Ectodermal cell (in vitro differentiated cells): ENCODE results near the gene SLC25A23.
A peak's percentile ranks its signal among the peaks of the same experiment; 100 is the strongest.

ENCODE experiments used
- H3K27ac ChIP-seq: 2 replicates; pipeline ENCODE4 v1.7.0; 2013; ENCODE audit warnings: mild to moderate bottlenecking, low read depth, low read length; ENCODE audit not compliant: insufficient read depth, poor library complexity, severe bottlenecking
- H3K27me3 ChIP-seq: 2 replicates; pipeline ENCODE4 v1.7.0; 2013; ENCODE audit warnings: mild to moderate bottlenecking, low read length; ENCODE audit not compliant: insufficient read depth, control insufficient read depth, poor library complexity, severe bottlenecking
- H3K36me3 ChIP-seq: one replicate; pipeline ENCODE4 v1.7.0; 2013; ENCODE audit warnings: low read length; ENCODE audit not compliant: control insufficient read depth, insufficient read depth
- H3K4me1 ChIP-seq: one replicate; pipeline ENCODE4 v1.7.0; 2013; ENCODE audit warnings: low read length; ENCODE audit not compliant: control insufficient read depth, insufficient read depth
- H3K4me3 ChIP-seq: 2 replicates; pipeline ENCODE4 v1.7.0; 2013; ENCODE audit warnings: low read depth, low read length, control low read depth; ENCODE audit not compliant: insufficient read depth
- H3K9me3 ChIP-seq: 2 replicates; pipeline ENCODE4 v1.7.0; 2013; ENCODE audit warnings: mild to moderate bottlenecking, low read length, moderate library complexity; ENCODE audit not compliant: control insufficient read depth
- WGBS, 2 experiments: methylation state at CpG; one replicate each; pipeline ENCODE4 v1.1.7; 2013; ENCODE audit warnings: missing lambda C conversion rate in 2 of 2; 5-methylcytosine and 5-hydroxymethylcytosine counted together

SLC25A23 gene

GRCh38 chr19:6396305-6396704 lies 63.3 kb downstream of the SLC25A23 start:
- Histone ChIP-seq H3K36me3 (no peaks in the 10 kb centered on the region), H3K4me1 (peaks cover 3% of the 10 kb centered on the region), H3K27me3 (no peaks in the 10 kb centered on the region), H3K27ac (no peak overlapping the region), H3K4me3 (no peak overlapping the region), H3K9me3 (no peaks in the 10 kb centered on the region)
- WGBS, 2 experiments: 92 to 93% methylated on average over 12 of the region's 12 CpGs

GRCh38 chr19:6394831-6395230 lies 64.8 kb downstream of the SLC25A23 start:
- H3K36me3 ChIP-seq: peaks cover under 1% of the 10 kb centered on the region
- H3K4me3 ChIP-seq: no peak overlapping the region
- no peaks in the 10 kb centered on the region for H3K27me3 ChIP-seq
- no peaks in the 10 kb centered on the region for H3K9me3 ChIP-seq
- 69 to 71% methylated on average over 3 of the region's 3 CpGs for WGBS, 2 experiments
- H3K4me1 ChIP-seq: peaks cover 3% of the 10 kb centered on the region
- no peak overlapping the region for H3K27ac ChIP-seq

DNA sequence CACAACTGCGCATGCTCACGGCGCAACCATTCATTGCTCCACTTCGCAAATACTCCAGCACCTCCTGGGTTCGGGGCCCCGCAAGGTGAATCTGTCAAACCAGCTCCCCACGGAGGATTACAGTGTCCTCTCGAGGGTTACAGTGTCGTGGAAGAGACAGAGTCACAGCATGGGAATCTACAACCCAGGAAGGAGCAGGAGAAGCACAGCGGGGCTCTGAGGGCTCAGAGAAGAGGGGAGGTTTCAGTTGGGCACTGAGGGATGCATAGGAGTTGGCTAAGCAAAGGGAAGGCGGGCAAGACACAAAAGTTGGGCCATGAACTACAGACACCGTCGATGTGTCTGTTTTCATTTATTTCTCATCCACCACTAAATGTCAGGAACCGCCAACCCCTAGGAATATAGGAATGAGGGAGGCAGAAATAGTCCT lies 65.6 kb downstream of the SLC25A23 start:
- H3K9me3 ChIP-seq: no peaks in the 10 kb centered on the region
- H3K27ac ChIP-seq: peak overlapping the region; percentile 87
- peak overlapping the region; percentile 77 for H3K4me3 ChIP-seq
- no peaks in the 10 kb centered on the region for H3K27me3 ChIP-seq
- H3K36me3 ChIP-seq: peaks cover 8% of the 10 kb centered on the region
- 8 to 13% methylated on average over 13 to 14 of the region's 14 CpGs for WGBS, 2 experiments
- H3K4me1 ChIP-seq: peaks cover 3% of the 10 kb centered on the region

DNA sequence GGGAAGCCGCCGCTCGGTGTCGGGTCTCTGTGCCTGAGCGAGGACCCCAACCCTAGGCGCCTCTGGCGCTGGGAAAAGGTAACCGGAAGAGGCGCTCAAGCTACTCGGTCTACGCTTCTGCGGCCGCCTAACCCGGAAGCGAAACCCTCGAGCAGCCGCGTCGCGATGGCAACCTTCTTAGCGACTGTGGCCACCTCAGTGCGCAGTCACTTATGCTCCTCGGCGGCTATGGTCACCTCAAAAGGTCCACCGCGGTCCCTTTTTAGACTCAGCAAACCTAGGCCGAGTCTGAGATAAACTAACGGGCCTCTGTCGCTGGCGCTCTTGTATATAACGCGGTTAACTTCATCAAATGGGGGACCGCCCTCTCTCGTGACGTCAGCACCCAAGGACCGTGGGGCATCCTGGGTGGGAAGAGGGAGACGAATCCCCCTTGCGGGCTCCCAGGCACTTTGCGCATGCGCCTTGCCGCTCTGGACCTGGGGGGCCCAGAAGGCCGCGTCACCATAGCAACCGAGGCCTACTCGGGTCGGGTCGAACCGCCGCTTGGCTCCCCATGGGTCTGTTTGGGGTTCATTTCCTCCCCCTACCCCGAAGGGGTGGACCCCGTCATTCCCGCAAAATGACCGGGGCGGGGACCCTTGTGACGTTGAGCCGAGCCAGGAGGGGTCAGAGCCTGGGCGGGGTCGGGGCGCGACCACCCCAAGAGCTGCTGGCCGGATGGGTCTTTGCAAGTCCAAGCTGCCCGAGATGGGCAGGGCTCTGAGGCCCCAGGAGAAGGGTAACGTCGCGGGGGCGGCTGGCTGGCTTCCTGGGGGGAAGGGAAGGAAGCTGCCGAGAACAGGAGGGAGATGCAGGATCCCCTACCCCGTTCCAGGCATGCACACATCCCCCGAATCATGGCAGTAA lies 66.3 kb downstream of the SLC25A23 start, which contains the start of gene GTF2F1:
Gene GTF2F1 (minus strand): TSS at position 91 of the 909 bp plus-strand sequence. CDS start 169 bp downstream, outside the sequence.
- Histone ChIP-seq H3K36me3 (peaks cover 8% of the 10 kb centered on the region), H3K9me3 (no peaks in the 10 kb centered on the region), H3K27ac (peak within 1 kb of the TSS; percentile 87), H3K4me1 (peaks cover 3% of the 10 kb centered on the region), H3K4me3 (peak within 1 kb of the TSS; percentile 77), H3K27me3 (no peaks in the 10 kb centered on the region)
- 0% methylated on average over 69 of the region's 69 CpGs for WGBS, 2 experiments

GRCh38 chr19:6392221-6393073 lies 67.1 kb downstream of the SLC25A23 start:
- no peaks in the 10 kb centered on the region for H3K27me3 ChIP-seq
- H3K4me3 ChIP-seq: peak overlapping the region; percentile 77
- H3K9me3 ChIP-seq: no peaks in the 10 kb centered on the region
- H3K27ac ChIP-seq: no peak overlapping the region
- peaks cover 8% of the 10 kb centered on the region for H3K36me3 ChIP-seq
- 8 to 10% methylated on average over 30 of the region's 30 CpGs for WGBS, 2 experiments
- peaks cover 3% of the 10 kb centered on the region for H3K4me1 ChIP-seq
